NB4 (cell line): ENCODE data around the gene GCK.

Source experiments
- DNase-seq: peaks from one replicate; pipeline ENCODE4 v3.0.0; 2010; ENCODE audit warnings: low read depth
- H3K4me3 ChIP-seq: one replicate; pipeline ENCODE4 v1.5.1; 2011; ENCODE audit warnings: mild to moderate bottlenecking, low read depth, low read length, moderate library complexity
- MYC ChIP-seq: IDR thresholded peaks from 2 replicates; pipeline ENCODE4 v1.6.1; 2011; ENCODE audit warnings: low read depth, low read length
- POLR2A ChIP-seq: IDR thresholded peaks from 2 replicates; pipeline ENCODE4 v1.6.1; 2011; ENCODE audit warnings: mild to moderate bottlenecking; ENCODE audit not compliant: insufficient read length; ENCODE audit errors: extremely low read depth
- TF ChIP-seq, protein P1 (sequence below): IDR thresholded peaks from 2 replicates; pipeline ENCODE4 v1.6.1; 2011; ENCODE audit warnings: low read depth, low read length
- TF ChIP-seq, protein P2 (sequence below): IDR thresholded peaks from one replicate; pipeline ENCODE4 v1.5.1; 2012; ENCODE audit warnings: low read depth, low read length

The GCK gene

DNA sequence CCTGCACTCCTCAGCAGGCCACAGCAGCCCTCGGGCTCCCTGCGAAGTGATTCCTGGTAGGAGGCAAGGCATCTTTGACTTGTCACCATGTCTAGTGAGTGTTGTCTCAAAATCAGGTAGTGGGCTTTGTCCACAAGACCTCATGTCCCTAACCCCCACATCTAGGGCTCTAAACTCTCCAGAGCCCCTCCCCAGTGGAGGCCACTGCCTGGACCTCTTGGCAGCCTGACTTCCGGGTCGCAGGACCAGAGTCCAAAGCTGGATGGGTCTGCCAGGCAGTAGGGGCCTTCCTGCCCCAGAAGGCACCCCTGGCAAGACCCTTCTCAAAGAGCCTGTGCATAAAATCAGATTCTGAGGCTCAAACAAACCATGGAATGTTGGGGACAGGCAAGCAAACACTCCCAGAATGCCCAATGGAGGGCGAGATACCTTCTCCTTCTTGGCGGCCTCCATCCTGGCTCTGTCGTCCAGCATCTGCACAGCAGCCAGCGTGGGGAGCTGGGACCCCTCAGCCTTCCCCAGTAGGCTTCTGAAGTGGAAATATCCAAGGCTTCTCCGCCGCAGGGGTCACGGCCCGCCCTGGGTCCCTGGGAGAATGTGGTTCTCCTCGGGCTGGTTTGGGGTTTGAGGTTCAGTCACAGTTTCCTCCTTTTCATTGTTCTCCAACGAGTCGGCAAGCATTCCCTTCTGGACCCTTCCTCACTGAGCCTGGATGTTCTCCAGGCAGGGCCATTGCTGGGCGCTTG lies 586 bp downstream of the GCK start:
- no peak for DNase-seq
- TF ChIP-seq, protein P1, sequence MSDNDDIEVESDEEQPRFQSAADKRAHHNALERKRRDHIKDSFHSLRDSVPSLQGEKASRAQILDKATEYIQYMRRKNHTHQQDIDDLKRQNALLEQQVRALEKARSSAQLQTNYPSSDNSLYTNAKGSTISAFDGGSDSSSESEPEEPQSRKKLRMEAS: no peak
- TF ChIP-seq, protein P2, sequence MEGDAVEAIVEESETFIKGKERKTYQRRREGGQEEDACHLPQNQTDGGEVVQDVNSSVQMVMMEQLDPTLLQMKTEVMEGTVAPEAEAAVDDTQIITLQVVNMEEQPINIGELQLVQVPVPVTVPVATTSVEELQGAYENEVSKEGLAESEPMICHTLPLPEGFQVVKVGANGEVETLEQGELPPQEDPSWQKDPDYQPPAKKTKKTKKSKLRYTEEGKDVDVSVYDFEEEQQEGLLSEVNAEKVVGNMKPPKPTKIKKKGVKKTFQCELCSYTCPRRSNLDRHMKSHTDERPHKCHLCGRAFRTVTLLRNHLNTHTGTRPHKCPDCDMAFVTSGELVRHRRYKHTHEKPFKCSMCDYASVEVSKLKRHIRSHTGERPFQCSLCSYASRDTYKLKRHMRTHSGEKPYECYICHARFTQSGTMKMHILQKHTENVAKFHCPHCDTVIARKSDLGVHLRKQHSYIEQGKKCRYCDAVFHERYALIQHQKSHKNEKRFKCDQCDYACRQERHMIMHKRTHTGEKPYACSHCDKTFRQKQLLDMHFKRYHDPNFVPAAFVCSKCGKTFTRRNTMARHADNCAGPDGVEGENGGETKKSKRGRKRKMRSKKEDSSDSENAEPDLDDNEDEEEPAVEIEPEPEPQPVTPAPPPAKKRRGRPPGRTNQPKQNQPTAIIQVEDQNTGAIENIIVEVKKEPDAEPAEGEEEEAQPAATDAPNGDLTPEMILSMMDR: no peak
- TF ChIP-seq POLR2A (no peak), MYC (no peak)
- no peak overlapping the region for H3K4me3 ChIP-seq

DNA sequence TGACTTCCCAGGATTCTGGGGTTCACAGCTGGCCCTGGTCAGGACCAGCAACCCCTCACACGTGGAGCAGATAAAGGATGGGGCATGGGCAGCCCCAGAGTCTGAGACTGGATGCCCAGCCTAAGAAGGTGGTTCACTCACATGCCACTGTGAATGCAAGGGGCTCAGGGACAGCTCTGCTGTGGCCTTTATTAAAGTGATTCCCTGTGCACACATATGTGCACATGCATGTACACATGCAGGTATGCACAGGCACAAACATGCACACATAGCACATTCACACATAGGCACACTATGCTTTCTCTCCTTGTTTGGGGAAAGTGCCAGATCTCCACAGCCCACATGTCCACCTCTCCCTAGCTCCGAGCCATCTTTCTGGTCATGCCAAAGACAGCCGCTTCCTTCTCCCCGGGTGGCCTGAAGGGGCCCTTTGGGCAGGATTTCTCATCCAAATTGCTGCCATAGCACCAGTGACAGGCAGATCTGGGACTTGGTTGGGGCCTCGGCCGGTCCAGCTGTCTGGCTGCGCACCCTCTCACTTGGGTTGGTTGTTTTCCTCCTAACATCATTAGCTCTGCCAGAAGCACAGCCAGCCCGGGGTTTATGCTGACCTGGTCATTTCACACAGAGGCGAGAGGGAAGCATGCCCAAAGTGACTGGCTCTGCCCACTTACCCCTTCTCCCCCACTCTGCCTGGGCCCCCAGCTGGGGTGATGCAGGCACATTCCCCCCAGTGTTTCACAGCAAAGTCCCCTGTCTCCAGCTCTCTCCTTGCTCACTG lies 1.4 kb downstream of the GCK start:
- no peak overlapping the region for H3K4me3 ChIP-seq
- TF ChIP-seq MYC (no peak), POLR2A (no peak)
- TF ChIP-seq, protein P2: no peak
- TF ChIP-seq, protein P1: no peak
- DNase-seq: no peak

DNA sequence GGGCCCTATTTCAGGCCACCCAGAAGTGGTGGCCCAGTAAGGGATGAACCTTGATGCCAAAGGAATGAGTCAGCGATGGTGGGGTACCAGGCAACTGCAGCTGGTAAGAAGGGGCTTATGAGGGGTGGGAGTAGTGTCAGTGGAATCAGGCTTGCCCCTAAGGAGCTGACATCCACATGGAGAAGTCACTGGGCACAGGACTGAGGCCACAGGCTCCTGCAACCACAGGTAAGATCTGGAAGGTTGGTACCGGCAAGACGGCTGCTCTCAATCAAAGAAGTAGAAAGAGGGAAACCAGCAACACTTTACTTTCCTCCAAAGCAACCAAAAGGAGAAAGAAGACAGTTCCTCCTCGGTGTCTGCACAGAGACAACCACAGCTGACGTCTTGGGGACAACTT lies 2.5 kb downstream of the GCK start:
- DNase-seq: no peak
- TF ChIP-seq, protein P2: no peak
- TF ChIP-seq, protein P1: no peak
- TF ChIP-seq POLR2A: no peak
- TF ChIP-seq MYC: no peak
- no peak overlapping the region for H3K4me3 ChIP-seq

DNA sequence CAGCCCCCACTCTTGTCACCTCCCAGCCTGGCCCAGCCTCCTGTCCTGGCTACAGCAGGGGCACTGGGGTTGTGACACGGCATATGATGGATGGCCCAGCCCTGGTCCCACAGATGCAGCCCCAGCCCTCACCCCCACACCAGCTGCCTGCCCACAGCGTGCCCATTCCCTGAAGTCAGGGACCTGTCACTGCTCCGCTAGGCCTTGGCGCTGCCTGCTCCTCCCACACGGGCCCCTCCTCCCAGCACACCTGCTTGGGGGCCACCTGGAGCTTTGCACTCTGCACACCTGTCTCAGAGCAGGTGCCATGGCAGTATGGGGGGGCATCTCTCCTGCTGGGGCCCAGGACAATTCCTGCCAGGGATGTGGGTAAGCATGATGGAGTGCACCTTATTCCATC lies 3.5 kb downstream of the GCK start:
- no peak for DNase-seq
- TF ChIP-seq, protein P2: no peak
- TF ChIP-seq POLR2A (no peak), MYC (no peak)
- TF ChIP-seq, protein P1: no peak
- H3K4me3 ChIP-seq: no peak overlapping the region

DNA sequence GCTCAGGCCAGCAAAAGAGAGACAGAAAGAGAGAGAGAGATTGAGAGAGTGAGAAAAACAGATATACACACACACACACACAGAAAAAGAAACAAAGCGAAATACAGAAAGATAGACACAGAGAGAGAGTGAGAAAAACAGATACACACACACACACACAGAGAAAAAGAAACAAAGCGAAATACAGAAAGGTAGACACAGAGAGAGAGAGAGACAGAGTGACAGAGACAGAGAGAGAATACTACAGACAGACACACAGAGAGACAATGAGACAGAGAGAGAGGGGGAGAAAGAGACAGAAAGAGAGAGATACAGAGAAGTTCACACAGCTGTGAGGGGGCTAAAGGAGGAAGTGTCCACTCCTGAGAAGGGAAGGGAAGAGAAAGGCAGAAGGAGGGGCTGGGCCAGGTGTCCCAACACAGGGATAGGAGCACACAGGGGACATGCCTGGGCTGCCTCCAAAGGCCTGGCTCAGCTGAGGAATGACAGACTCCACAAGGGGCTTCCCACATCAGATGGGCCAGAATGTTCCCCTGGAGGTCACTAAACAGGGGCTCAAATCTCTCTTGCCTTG lies 4.3 kb downstream of the GCK start:
- no peak for DNase-seq
- TF ChIP-seq, protein P1: no peak
- TF ChIP-seq, protein P2: no peak
- TF ChIP-seq POLR2A: no peak
- TF ChIP-seq MYC: no peak
- no peak overlapping the region for H3K4me3 ChIP-seq
